ENCODE measurements around the gene IFT57. TPM values are rescaled to one million over a fixed set of nuclear protein-coding genes. Genes with fewer than 3 reads are reported as not detected.

IFT57 gene
- total RNA-seq, 1 donor: 74.9 TPM

- Histone ChIP-seq H2AFZ (ENCODE audit: low read length) (no peak overlapping the region), H3K4me1 (ENCODE audit: insufficient read depth, low read length) (no peaks in the 10 kb centered on the region), H3K27ac (ENCODE audit: low read depth, low read length) (no peak overlapping the region), H3K27me3 (ENCODE audit: insufficient read depth, low read length) (peaks cover 13% of the 10 kb centered on the region), H4K20me1 (ENCODE audit: insufficient read depth, low read length) (no peaks in the 10 kb centered on the region), H3K36me3 (ENCODE audit: insufficient read depth, low read length) (no peaks in the 10 kb centered on the region), H3K79me2 (ENCODE audit: insufficient read depth, low read length) (no peaks in the 10 kb centered on the region), H3K9me3 (ENCODE audit: low read depth, low read length) (no peaks in the 10 kb centered on the region), H3K4me2 (ENCODE audit: insufficient read depth, low read length) (no peak overlapping the region), H3K4me3 (ENCODE audit: insufficient read depth, low read length) (no peak overlapping the region)
- no peak for TF ChIP-seq CTCF (IDR thresholded peaks at IDR 0.05; ENCODE audit: extremely low read depth, low read depth, low read length)
- DNase-seq (ENCODE audit: insufficient read length, low spot score, missing footprints): no peak
Observed at GRCh38 chr3:108114423-108115065, 107.7 kb downstream of the IFT57 start.

GRCh38 chr3:108113975-108114374, 108.2 kb downstream of the IFT57 start:
- peaks cover 13% of the 10 kb centered on the region for H3K27me3 ChIP-seq (ENCODE audit: insufficient read depth, low read length)
- H2AFZ ChIP-seq (ENCODE audit: low read length): no peak overlapping the region
- no peak overlapping the region for H3K4me2 ChIP-seq (ENCODE audit: insufficient read depth, low read length)
- no peaks in the 10 kb centered on the region for H3K36me3 ChIP-seq (ENCODE audit: insufficient read depth, low read length)
- no peaks in the 10 kb centered on the region for H3K79me2 ChIP-seq (ENCODE audit: insufficient read depth, low read length)
- no peak for TF ChIP-seq CTCF (IDR thresholded peaks at IDR 0.05; ENCODE audit: extremely low read depth, low read depth, low read length)
- no peak overlapping the region for H3K4me3 ChIP-seq (ENCODE audit: insufficient read depth, low read length)
- H3K27ac ChIP-seq (ENCODE audit: low read depth, low read length): no peak overlapping the region
- H4K20me1 ChIP-seq (ENCODE audit: insufficient read depth, low read length): no peaks in the 10 kb centered on the region
- H3K9me3 ChIP-seq (ENCODE audit: low read depth, low read length): no peaks in the 10 kb centered on the region
- no peaks in the 10 kb centered on the region for H3K4me1 ChIP-seq (ENCODE audit: insufficient read depth, low read length)
- no peak for DNase-seq (ENCODE audit: insufficient read length, low spot score, missing footprints)

GRCh38 chr3:108110934-108111333, 111.3 kb downstream of the IFT57 start:
- Histone ChIP-seq H3K36me3 (ENCODE audit: insufficient read depth, low read length) (no peaks in the 10 kb centered on the region), H3K27me3 (ENCODE audit: insufficient read depth, low read length) (peaks cover 13% of the 10 kb centered on the region), H4K20me1 (ENCODE audit: insufficient read depth, low read length) (no peaks in the 10 kb centered on the region), H3K27ac (ENCODE audit: low read depth, low read length) (no peak overlapping the region), H3K4me2 (ENCODE audit: insufficient read depth, low read length) (no peak overlapping the region), H3K4me3 (ENCODE audit: insufficient read depth, low read length) (no peak overlapping the region), H2AFZ (ENCODE audit: low read length) (no peak overlapping the region), H3K9me3 (ENCODE audit: low read depth, low read length) (no peaks in the 10 kb centered on the region), H3K4me1 (ENCODE audit: insufficient read depth, low read length) (peaks cover 2% of the 10 kb centered on the region), H3K79me2 (ENCODE audit: insufficient read depth, low read length) (no peaks in the 10 kb centered on the region)
- DNase-seq (ENCODE audit: insufficient read length, low spot score, missing footprints): no peak
- no peak for TF ChIP-seq CTCF (IDR thresholded peaks at IDR 0.05; ENCODE audit: extremely low read depth, low read depth, low read length)

Other genes starting within 250 kb of the IFT57 start
- gene CD47, start 131.4 kb downstream of the IFT57 start, total RNA-seq: 72.7 and 76.0 TPM in 2 replicates
- gene HHLA2, start 74.1 kb upstream of the IFT57 start, total RNA-seq: not detected in 2 replicates